Fibroblast of pulmonary artery (primary cell): ENCODE data around the gene CDKL5.

Experiments used
- DNase-seq: peaks from one replicate; pipeline ENCODE4 v3.0.0-alpha.2; 2010; ENCODE audit warnings: low read depth
- H3K4me3 ChIP-seq: replicated peaks from 2 replicates; pipeline ENCODE4 v1.5.1; 2011; ENCODE audit warnings: low read depth, mild to moderate bottlenecking, control low read depth, low read length, moderate library complexity
- TF ChIP-seq, protein P1 (sequence below): IDR thresholded peaks from 2 replicates; pipeline ENCODE4 v1.5.1; 2011; ENCODE audit warnings: mild to moderate bottlenecking, control low read depth, low read length, inconsistent platforms; ENCODE audit errors: missing control alignments

The CDKL5 gene

DNA sequence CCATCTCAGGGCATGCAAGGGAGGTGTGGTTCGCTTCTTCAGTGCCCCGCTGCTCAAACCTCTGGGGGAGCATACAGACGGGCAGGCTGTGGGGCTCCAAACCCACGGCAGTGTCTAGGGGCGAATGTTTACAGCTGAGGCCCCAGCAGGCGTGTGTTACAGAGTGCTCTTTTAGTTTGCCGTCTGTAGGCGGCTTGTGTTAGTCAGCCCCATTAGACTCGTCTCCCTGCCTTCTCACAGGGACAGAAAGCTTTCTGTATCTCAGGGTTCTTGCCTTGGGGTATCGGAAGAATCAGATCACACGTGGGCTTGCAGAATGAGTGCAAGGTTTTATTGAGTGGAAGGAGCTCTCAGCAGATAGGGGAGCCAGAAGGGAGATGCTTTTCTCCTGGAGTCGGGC lies 235.9 kb downstream of the CDKL5 start:
- TF ChIP-seq, protein P1, sequence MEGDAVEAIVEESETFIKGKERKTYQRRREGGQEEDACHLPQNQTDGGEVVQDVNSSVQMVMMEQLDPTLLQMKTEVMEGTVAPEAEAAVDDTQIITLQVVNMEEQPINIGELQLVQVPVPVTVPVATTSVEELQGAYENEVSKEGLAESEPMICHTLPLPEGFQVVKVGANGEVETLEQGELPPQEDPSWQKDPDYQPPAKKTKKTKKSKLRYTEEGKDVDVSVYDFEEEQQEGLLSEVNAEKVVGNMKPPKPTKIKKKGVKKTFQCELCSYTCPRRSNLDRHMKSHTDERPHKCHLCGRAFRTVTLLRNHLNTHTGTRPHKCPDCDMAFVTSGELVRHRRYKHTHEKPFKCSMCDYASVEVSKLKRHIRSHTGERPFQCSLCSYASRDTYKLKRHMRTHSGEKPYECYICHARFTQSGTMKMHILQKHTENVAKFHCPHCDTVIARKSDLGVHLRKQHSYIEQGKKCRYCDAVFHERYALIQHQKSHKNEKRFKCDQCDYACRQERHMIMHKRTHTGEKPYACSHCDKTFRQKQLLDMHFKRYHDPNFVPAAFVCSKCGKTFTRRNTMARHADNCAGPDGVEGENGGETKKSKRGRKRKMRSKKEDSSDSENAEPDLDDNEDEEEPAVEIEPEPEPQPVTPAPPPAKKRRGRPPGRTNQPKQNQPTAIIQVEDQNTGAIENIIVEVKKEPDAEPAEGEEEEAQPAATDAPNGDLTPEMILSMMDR: no peak
- DNase-seq: no peak
- no peak overlapping the region for H3K4me3 ChIP-seq

- H3K4me3 ChIP-seq: no peak overlapping the region
- no peak for DNase-seq
- TF ChIP-seq, protein P1: no peak
Observed at GRCh38 chrX:18664947-18665346, 239.5 kb downstream of the CDKL5 start.

DNA sequence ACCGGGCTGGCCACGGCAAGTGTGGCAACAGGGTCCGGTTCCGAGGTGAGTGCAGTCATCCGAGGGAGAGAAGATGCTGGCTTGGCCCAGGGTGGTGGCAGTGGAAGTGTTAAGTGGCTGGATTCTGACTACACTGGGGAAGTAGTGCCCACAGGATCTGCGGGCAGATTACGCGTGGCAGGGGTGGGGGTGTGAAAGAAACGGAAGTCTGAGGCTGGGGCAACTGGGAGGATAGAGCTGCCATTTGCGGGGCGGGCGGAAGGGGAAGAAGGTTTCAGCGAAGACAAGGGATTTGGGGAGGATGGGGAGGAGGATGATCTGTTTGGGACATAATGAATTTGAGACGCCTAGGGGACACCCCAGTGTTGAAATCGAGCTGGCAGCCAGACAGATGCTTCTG lies 241.2 kb downstream of the CDKL5 start:
- H3K4me3 ChIP-seq: no peak overlapping the region
- TF ChIP-seq, protein P1: no peak
- no peak for DNase-seq

- DNase-seq: no peak
- no peak overlapping the region for H3K4me3 ChIP-seq
- TF ChIP-seq, protein P1: no peak
Observed at GRCh38 chrX:18668071-18668835, 242.8 kb downstream of the CDKL5 start.

DNA sequence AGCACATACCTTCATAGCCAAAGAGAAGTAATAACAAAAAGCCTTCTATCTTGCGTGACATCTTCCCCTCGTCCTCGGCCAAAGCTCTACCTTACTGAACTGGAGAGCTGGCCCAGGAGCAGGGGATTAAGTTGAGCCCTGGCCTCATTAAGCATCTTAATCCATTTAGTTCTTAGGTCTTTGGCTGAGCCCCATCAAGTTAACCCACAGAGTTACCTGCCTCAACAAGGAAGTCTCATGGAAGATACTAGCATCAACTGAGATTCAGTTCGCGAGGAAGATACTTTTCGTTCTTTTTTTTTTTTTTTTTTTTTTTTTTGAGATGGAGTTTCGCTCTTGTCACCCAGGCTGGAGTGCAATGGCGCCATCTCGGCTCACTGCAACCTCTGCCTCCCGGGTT lies 246.6 kb downstream of the CDKL5 start, which contains the start of gene RS1:
Gene RS1 (minus strand): TSS at position 101 of the 400 bp plus-strand sequence. CDS start 40 bp downstream, at position 61.
- no peak within 1 kb of the TSS for H3K4me3 ChIP-seq
- no peak for DNase-seq
- TF ChIP-seq, protein P1: no peak

DNA sequence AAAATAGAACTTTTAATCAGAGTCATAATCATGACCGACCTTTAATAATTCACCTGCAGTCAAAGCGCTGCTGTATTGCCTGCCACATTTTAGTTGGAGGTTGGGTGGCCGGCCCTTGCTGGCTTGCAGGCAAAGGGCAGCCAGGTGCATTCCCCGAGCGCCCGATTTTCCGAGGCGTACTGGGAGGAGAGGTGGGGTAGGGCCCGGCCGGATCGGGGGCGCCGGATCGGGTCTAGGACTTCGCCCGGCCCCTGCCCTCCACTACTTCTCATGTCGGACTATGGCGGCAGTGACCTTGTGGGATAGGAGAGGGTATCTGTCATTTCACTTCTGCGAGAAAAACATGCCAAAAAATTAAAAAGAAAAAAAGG lies 249.0 kb downstream of the CDKL5 start:
- DNase-seq: no peak
- TF ChIP-seq, protein P1: no peak
- H3K4me3 ChIP-seq: peak overlapping the region; percentile 58
